ENCODE results near the gene HDGFL1. TPM values are rescaled to one million over a fixed set of nuclear protein-coding genes. Genes with fewer than 3 reads are reported as not detected.

Gene HDGFL1
- not detected for total RNA-seq

DNA sequence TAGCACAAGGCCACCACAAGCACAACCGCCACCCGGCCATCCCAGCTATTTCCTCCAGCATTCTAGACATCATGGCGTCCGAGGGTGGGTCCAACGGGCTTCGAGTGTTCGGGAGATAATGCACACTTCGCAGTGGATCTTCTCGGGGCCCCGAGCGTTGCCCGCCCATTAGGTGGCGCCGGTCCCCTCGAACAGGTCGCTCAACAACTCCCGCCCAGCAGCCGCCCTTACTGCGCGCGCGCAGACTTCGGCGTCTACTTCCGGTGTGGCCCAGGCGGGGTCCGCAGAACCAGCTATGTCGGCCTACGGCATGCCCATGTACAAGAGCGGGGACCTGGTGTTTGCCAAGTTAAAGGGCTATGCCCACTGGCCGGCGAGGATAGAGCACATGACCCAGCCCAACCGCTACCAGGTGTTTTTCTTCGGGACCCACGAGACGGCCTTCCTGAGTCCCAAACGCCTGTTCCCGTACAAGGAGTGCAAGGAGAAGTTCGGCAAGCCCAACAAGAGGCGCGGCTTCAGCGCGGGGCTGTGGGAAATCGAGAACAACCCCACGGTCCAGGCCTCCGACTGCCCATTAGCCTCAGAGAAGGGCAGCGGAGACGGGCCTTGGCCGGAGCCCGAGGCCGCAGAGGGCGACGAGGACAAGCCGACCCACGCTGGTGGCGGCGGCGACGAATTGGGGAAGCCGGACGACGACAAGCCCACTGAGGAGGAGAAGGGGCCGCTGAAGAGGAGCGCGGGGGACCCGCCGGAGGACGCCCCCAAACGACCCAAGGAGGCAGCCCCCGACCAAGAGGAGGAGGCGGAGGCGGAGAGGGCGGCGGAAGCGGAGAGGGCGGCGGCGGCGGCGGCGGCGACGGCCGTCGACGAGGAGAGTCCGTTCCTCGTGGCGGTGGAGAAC, at the start of gene HDGFL1:
HDGFL1 (plus strand) TSS at position 286 of the 904 bp plus-strand sequence; CDS start at position 296, 10 bp downstream.

